ENCODE data around the gene FIZ1.
"Not testable (repeated sequence)": the region's sequence is repeated elsewhere in the genome, so short reads cannot be mapped to it uniquely, and the experiment has no call there.

FIZ1 gene

DNA sequence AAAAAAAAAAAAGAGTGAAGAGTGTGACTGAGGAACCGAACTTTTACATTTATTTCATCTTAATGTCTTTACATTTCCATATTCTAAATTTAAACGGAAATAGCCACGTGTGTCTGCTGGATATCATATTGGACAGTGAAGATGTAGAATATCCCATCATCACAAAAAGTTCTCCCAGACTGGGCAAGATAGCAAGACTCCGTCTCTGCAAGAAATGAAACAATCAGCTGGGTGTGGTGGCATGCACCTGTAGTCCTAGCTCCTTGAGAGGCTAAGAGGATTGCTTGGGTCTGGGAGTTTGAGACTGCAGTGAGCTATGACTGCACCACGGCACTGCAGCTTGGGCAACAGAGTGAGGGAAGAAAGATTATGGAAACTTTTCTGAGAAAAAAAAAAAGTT, 22.6 kb downstream of the FIZ1 start:
- no peak for DNase-seq (ENCODE audit: low read depth)

GRCh38 chr19:55573929-55574328, 25.4 kb downstream of the FIZ1 start:
- DNase-seq (ENCODE audit: low read depth), result not testable (repeated sequence)

DNA sequence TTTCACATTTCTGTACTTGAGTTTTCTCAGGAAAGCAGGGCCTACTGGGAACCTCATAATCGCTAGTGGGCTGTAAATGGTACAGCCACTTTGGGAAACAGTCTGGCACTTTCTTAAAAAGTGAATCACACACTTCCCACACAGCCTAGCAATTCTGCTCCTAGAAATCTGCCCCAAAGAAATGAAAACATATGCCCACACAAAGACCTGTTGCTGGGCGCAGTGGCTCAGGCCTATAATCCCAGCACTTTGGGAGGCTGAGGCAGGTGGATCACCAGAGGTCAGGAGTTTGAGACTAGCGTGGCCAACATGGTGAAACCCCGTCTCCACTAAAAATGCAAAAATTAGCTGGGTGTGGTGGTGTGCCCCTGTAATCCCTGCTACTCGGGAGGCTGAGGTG, 29.8 kb downstream of the FIZ1 start:
- not testable (repeated sequence) for DNase-seq (ENCODE audit: low read depth)

DNA sequence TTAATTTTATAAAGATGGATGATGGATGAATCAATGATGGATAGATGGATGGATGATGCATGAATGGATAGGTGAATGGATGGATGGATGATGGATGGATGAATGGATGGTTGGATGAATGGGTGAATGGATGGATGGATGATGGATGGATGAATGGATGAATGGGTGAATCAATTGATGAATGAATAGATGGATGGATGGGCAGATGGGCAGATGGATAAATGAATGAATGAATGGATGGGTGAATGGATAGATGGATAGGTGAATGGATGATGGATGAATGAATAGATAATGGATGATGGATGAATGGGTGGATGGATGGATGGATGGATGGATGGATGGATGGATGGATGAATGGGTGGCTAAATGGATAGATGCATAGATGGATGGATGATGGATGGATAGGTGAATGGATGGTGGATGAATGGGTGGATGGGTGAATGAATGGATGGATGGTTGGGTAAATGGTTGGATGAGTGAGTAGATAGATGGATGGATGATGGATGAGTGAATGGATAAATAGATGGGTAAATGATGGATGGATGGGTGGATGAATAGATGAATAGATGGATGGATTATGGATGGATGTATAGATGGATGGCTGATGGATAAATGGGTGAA, 31.5 kb downstream of the FIZ1 start:
- no peak for DNase-seq (ENCODE audit: low read depth)

DNA sequence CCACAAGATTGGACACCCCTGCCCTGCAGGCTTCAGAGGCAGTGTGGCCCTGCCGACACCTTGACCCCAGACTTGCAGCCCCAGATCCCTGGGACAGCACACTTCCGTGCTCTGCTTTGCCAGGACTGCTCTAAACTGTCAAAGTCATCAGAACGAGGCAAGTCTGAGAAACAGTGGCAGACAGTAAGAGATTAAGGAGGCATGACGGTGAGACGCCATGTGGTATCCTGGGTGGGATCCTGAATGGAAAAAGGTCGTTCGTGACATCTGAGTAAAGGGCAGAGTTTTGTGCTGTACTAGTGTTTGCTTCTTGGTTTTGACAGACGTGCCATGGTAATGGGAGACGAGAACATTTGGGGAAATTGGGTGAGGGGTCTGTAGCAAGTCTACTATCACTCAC, 32.5 kb downstream of the FIZ1 start:
- no peak for DNase-seq (ENCODE audit: low read depth)

DNA sequence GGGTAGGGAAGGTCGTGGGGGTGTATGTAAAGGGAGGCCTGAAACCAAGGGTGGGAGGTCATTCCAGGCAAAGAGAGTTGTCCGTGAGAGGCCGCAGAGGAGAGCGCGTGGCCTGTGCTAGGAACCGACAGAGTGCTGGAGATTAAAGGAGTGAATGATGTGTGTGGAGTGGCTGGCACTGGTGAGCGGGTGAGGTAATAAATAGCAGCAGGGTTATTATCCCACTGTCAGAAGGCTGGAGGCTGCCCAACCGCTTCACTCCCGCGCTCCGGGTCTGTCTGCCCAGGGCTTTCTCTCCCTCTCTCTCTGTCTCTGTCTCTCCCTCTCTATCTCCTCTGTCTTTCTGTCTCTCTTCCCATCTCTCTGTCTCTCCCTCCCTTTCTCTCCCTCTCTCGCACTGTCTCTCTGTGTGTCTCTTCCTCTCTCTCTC, 36.0 kb downstream of the FIZ1 start:
- no peak for DNase-seq (ENCODE audit: low read depth)

GRCh38 chr19:55559684-55560083, 39.6 kb downstream of the FIZ1 start:
- DNase-seq (ENCODE audit: low read depth), result no peak

GRCh38 chr19:55554741-55555152, 44.6 kb downstream of the FIZ1 start:
- DNase-seq (ENCODE audit: low read depth), result no peak

- DNase-seq (ENCODE audit: low read depth), result no peak
Observed at GRCh38 chr19:55554302-55554701, 45.0 kb downstream of the FIZ1 start.

GRCh38 chr19:55553217-55554182, 45.8 kb downstream of the FIZ1 start:
- no peak for DNase-seq (ENCODE audit: low read depth)

- DNase-seq (ENCODE audit: low read depth), result no peak
Observed at GRCh38 chr19:55552620-55553019, 46.7 kb downstream of the FIZ1 start.

DNA sequence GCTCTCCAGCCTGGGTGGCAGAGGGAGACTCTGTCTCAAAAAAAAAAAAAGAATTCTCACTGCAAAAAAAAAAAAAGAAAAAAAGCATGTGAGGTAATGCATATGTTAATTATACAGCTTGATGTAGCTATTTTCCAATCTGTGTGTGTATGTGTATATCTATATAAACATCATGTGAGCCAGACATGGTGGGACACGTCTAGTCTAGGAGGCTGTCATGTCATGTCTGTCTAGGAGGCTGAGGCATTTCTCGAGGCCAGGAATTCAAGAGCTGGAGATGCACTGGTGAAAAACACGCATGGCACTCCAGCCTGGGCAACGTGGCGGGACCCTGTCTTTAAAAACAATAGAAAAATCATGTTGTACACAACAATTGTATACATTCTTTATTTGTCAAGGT, 47.1 kb downstream of the FIZ1 start:
- DNase-seq (ENCODE audit: low read depth), result no peak

- DNase-seq (ENCODE audit: low read depth), result no peak
Observed at GRCh38 chr19:55550321-55550650, 49.0 kb downstream of the FIZ1 start.

DNA sequence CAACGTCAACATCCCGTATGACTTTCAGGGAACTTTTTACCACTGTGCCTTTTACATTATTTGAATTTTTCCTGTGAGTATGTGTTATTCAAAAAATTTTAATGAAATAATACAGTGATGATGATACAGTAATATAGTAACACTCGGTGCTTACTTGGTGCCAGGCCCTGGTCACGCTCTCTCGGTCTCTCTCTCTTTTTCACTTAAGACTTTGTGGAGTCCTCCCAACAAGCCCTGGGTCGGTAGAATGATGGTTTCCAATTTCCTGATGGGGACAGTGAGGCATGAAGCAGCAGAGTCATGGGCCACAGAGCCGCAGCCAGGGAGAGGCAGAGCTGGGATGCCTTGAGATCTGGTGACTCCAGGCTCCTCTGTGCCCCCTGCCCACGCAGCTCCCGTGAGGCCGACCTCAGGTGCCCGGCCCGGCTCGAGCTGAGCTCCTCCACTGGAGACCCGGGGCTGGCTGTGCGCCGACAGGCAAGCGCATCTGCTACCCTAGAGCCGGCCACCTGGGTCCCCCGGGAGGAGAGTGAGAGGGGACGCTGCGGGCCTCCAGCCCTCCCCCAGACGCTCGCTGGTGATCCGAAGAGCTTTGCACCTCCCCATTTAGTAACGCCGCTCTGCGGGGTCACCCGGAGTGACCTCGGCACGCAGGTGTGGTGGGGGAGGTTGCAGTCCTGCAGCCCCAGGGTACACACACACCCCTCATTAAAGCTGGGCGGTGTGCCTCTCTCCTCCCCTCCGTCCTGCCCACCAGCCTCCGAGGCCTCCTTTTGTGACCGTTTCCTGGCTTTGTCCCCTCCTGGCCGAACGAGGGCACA, 49.6 kb downstream of the FIZ1 start:
- DNase-seq (ENCODE audit: low read depth), result peak; percentile 77

GRCh38 chr19:55546822-55547614, 52.3 kb downstream of the FIZ1 start:
- DNase-seq (ENCODE audit: low read depth), result no peak

DNA sequence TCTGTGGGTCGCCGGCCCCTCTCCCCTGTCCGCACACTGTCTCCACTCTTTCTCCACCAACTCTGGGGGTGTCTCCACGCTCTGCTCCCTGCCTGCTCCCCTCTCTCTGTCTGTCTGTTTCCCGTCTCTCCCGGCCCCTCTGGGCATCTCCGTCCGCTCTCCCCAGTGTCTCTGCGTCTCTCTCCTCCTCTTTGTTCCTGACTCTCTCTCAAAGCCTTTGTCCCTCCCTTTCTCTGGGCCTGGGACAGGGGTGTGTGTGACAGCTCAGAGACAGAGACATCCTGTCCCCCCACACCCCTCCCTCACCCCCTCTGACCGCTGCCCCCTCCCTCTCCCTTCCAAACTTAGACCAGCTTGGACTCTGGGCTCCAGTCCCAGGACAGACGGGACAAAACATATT, 53.3 kb downstream of the FIZ1 start:
- DNase-seq (ENCODE audit: low read depth), result no peak

DNA sequence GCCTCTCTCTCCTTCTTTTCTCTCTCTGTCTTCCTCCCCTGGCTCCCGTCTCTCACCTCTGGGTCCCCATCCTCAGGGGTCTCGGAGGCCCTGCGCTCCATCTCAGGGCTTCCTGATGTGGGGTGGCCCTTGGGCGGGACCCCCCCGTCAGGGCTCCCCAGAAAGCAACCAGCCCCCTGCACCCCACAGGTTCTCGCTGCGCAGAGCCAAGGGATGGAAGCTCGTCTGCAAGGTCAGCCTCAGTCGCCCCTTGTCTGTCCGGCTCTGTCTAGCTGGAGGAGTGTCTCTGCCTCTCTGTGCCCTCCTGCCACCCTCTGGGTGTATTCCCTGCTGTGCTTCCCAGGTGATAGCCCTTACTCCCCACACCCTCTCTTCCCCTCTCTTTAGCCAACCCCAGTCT, 53.9 kb downstream of the FIZ1 start, which contains the start of gene SBK3:
Gene SBK3, minus strand, starts transcription at position 101 of the 400 bp plus-strand sequence. Its CDS starts 0 bp downstream, at position 101.
- DNase-seq (ENCODE audit: low read depth), result no peak

- no peak for DNase-seq (ENCODE audit: low read depth)
Observed at GRCh38 chr19:55544776-55545439, 54.4 kb downstream of the FIZ1 start.

- DNase-seq (ENCODE audit: low read depth), result no peak
Observed at GRCh38 chr19:55544014-55544413, 55.3 kb downstream of the FIZ1 start.

- DNase-seq (ENCODE audit: low read depth), result no peak
Observed at GRCh38 chr19:55543567-55543966, 55.8 kb downstream of the FIZ1 start.

DNA sequence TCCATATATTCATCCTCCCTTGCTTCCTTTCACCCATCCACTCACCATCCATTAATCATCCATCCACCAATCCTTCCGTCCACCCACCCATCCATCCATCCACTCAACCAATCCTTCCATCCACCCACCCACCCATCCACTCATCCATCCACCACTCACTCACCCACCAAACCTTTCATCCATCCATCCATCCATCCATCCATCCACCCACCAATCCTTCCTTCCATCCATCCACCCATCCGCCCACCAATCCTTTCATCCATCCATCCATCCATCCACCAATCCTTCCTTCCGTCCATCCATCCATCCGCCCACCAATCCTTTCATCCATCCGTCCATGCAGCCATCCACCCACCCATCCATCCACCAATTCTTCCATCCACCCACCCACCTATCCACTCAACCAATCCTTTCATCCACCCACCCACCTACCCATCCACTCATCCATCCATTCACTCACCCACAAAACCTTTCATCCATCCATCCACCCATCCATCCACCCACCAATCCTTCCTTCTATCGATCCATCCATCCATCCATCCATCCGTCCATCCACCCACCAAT, 56.9 kb downstream of the FIZ1 start:
- DNase-seq (ENCODE audit: low read depth), result no peak

Measured in HS-5 (cell line).